ENCODE measurements around the gene ALDH7A1.
"Not testable (repeated sequence)": the region's sequence is repeated elsewhere in the genome, so short reads cannot be mapped to it uniquely, and the experiment has no call there.

DNA sequence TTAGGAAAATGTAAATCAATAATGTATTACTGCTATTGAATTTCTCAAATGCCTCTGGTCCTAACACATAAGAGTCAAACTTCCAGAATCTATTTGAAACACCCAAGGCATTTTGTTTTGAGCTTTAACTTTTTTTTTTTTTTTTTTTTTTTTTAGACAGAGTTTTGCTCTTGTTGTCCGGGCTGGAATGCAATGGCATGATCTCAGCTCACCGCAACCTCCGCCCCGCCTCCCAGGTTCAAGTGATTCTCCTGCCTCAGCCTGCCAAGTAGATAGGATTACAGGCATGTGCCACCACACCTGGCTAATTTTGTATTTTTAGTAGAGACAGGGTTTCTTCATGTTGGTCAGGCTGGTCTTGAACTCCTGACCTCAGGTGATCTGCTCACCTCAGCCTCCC lies 75.8 kb downstream of the ALDH7A1 start:
- TF ChIP-seq, protein P1, sequence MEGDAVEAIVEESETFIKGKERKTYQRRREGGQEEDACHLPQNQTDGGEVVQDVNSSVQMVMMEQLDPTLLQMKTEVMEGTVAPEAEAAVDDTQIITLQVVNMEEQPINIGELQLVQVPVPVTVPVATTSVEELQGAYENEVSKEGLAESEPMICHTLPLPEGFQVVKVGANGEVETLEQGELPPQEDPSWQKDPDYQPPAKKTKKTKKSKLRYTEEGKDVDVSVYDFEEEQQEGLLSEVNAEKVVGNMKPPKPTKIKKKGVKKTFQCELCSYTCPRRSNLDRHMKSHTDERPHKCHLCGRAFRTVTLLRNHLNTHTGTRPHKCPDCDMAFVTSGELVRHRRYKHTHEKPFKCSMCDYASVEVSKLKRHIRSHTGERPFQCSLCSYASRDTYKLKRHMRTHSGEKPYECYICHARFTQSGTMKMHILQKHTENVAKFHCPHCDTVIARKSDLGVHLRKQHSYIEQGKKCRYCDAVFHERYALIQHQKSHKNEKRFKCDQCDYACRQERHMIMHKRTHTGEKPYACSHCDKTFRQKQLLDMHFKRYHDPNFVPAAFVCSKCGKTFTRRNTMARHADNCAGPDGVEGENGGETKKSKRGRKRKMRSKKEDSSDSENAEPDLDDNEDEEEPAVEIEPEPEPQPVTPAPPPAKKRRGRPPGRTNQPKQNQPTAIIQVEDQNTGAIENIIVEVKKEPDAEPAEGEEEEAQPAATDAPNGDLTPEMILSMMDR (IDR thresholded peaks at IDR 0.05): not testable (repeated sequence)
- not testable (repeated sequence) for TF ChIP-seq EZH2 (IDR thresholded peaks at IDR 0.05; ENCODE audit: borderline replicate concordance, insufficient read depth, low read depth, low read length, poor library complexity, severe bottlenecking)

All from B cell (primary cell).